Measurements from ENCODE around the gene ST8SIA2. TPM values are rescaled to one million over a fixed set of nuclear protein-coding genes. Genes with fewer than 3 reads are reported as not detected.

Gene ST8SIA2
- total RNA-seq (2021) (0.42 and 0.43 TPM in 2 replicates), Bru-seq, nascent RNA (percentile 18 among the genes with signal in this experiment), BruChase-seq, experiment 1, labeled RNA remaining after a 2-hour chase (percentile 20 among the genes with signal in this experiment), BruChase-seq, experiment 2, labeled RNA remaining after a 6-hour chase (percentile 18 among the genes with signal in this experiment)
- long read RNA-seq = 0 reads

DNA sequence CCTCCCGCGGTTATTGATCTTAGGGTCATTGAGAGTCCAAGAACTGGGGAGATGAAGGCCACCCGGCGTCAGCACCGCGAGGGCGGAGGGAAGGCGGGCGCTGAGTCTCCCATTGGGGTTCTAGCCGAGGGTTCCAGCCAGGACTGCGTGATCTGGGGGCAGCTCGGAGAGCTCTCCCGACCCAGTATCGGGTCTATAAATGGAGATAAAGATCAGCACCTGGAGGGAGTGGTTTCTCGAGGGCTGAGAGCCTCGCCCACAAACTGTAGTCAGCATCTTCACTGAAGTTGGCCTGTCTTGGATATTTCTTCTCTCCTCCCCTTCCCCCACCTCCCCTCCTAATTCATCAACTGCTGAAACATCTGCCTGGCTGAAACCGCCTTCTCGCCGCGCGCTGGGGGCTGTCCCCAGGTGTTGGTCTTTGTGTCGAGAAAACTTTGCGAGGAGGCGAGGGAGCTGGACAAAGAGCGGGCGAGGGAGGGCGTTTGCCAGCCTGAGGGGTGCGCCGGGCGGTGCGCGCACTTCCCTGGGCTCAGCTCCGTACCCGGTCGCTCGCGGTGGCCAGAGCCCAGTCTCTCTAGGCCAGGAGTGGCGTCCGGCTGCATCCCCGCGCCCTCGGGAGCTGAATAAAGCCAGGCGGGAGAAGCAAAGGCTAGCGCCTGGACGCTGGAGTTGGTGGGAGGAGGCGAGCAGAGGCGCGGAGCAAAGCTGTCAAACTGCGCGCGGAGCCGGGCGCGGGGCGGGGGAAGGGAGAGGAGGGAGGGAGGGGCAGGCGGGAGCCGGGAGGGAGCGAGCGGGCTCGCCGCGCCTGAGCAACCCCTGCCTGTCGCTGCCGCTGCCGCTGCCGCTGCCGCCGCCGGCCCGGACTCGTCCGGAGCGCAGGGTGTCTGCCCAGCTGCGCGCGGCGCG is at the start of gene ST8SIA2:
TSS of gene ST8SIA2 (plus strand) at position 811 of the 909 bp plus-strand sequence. CDS start 184 bp downstream, outside the sequence.
- CTCF ChIA-PET = interaction anchor here (1.2 kb wide), 1 partner anchor 321 kb away, joined by 4 read pairs; no protein-coding TSS in a partner anchor
- H3K27me3 ChIP-seq (replicated peaks; ENCODE audit: insufficient read depth, low read depth, low read length, poor library complexity) = peaks cover 93% of the 10 kb centered on the region
- intact Hi-C loops (cut with micrococcal nuclease; ENCODE audit: unreplicated experiment) = loop anchor here (5.0 kb wide), 1 partner anchor 324 kb away; no protein-coding TSS in a partner anchor

GRCh38 chr15:92343924-92344643 is 49.6 kb upstream of the ST8SIA2 start:
- Histone ChIP-seq H3K27me3 (replicated peaks; ENCODE audit: insufficient read depth, low read depth, low read length, poor library complexity) (peaks cover 15% of the 10 kb centered on the region), H3K27ac (ENCODE audit: low read depth, low read length, poor library complexity, severe bottlenecking) (no peak overlapping the region), H3K4me1 (ENCODE audit: insufficient read depth, low read length, poor library complexity, severe bottlenecking) (peaks cover 4% of the 10 kb centered on the region), H3K9me3 (ENCODE audit: low read depth, low read length, poor library complexity, severe bottlenecking) (no peaks in the 10 kb centered on the region), H3K4me3 (ENCODE audit: low read depth, low read length, poor library complexity, severe bottlenecking) (no peak overlapping the region), H3K36me3 (ENCODE audit: insufficient read depth, low read length, poor library complexity, severe bottlenecking) (no peaks in the 10 kb centered on the region)
- BruUV-seq (replicated peaks) = no TSS peak
- TF ChIP-seq EZH2 (IDR thresholded peaks at IDR 0.05; ENCODE audit: borderline replicate concordance, low read depth, low read length, poor library complexity, severe bottlenecking) (no peak), CTCF (conservative IDR thresholded peaks at IDR 0.05; ENCODE audit: low read depth, low read length) (no peak)
- intact Hi-C loops (cut with micrococcal nuclease; ENCODE audit: unreplicated experiment) = no loop called here
- DNase-seq (ENCODE audit: low spot score) = no peak
- CTCF ChIA-PET = no interaction called here
- POLR2A ChIA-PET (ENCODE audit: low non-redundant PET) = no interaction called here

More for the DNA sequence above, at the start of gene ST8SIA2:
- DNase-seq (ENCODE audit: low spot score) = peak; percentile 39
- POLR2A ChIA-PET (ENCODE audit: low non-redundant PET) = no interaction called here
- no peaks in the 10 kb centered on the region for H3K4me1 ChIP-seq (ENCODE audit: insufficient read depth, low read length, poor library complexity, severe bottlenecking)
- TF ChIP-seq EZH2 (IDR thresholded peaks at IDR 0.05; ENCODE audit: borderline replicate concordance, low read depth, low read length, poor library complexity, severe bottlenecking) (peak; percentile 78), CTCF (conservative IDR thresholded peaks at IDR 0.05; ENCODE audit: low read depth, low read length) (no peak)
- no peaks in the 10 kb centered on the region for H3K36me3 ChIP-seq (ENCODE audit: insufficient read depth, low read length, poor library complexity, severe bottlenecking)
- no peak within 1 kb of the TSS for H3K27ac ChIP-seq (ENCODE audit: low read depth, low read length, poor library complexity, severe bottlenecking)
- H3K4me3 ChIP-seq (ENCODE audit: low read depth, low read length, poor library complexity, severe bottlenecking) = peak within 1 kb of the TSS; percentile 37
- BruUV-seq (replicated peaks) = no TSS peak
- no peaks in the 10 kb centered on the region for H3K9me3 ChIP-seq (ENCODE audit: low read depth, low read length, poor library complexity, severe bottlenecking)

DNA sequence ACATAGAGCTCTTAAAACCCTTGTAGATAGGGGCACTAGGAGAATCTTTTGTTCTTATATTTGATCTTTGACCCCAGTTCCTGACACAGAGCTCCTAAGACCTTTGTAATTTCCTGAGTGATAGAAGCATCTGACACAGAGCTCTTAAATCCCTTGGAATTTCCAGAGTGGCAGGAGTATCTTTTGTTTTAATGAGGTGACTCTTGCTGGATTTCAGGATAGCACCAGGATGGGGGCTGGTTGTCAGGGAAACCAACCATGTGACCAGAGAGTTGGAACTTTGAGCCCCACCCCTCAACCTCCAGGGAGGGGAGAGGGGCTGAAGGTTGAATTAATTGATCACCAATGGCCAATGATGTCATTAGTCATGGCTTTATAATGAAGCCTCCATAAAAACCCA is 47.6 kb upstream of the ST8SIA2 start:
- H3K4me1 ChIP-seq (ENCODE audit: insufficient read depth, low read length, poor library complexity, severe bottlenecking) = peaks cover 4% of the 10 kb centered on the region
- ChIA-PET CTCF (no interaction called here), POLR2A (ENCODE audit: low non-redundant PET) (no interaction called here)
- no TSS peak for BruUV-seq (replicated peaks)
- no peaks in the 10 kb centered on the region for H3K36me3 ChIP-seq (ENCODE audit: insufficient read depth, low read length, poor library complexity, severe bottlenecking)
- peaks cover 15% of the 10 kb centered on the region for H3K27me3 ChIP-seq (replicated peaks; ENCODE audit: insufficient read depth, low read depth, low read length, poor library complexity)
- intact Hi-C loops (cut with micrococcal nuclease; ENCODE audit: unreplicated experiment) = no loop called here
- DNase-seq (ENCODE audit: low spot score) = no peak
- H3K4me3 ChIP-seq (ENCODE audit: low read depth, low read length, poor library complexity, severe bottlenecking) = no peak overlapping the region
- TF ChIP-seq EZH2 (IDR thresholded peaks at IDR 0.05; ENCODE audit: borderline replicate concordance, low read depth, low read length, poor library complexity, severe bottlenecking) (no peak), CTCF (conservative IDR thresholded peaks at IDR 0.05; ENCODE audit: low read depth, low read length) (no peak)
- H3K27ac ChIP-seq (ENCODE audit: low read depth, low read length, poor library complexity, severe bottlenecking) = no peak overlapping the region
- H3K9me3 ChIP-seq (ENCODE audit: low read depth, low read length, poor library complexity, severe bottlenecking) = no peaks in the 10 kb centered on the region

All from A673 (cell line).